NCI-H2196 (cell line): Measurements from ENCODE around the gene FAM20A.
"Not testable (repeated sequence)": the region's sequence is repeated elsewhere in the genome, so short reads cannot be mapped to it uniquely, and the experiment has no call there.

Source experiments
- DNase-seq: peaks from one replicate; lab custom pipeline; 2025; ENCODE audit not compliant: unreplicated experiment; lab: John Stamatoyannopoulos, UW

Gene FAM20A

DNA sequence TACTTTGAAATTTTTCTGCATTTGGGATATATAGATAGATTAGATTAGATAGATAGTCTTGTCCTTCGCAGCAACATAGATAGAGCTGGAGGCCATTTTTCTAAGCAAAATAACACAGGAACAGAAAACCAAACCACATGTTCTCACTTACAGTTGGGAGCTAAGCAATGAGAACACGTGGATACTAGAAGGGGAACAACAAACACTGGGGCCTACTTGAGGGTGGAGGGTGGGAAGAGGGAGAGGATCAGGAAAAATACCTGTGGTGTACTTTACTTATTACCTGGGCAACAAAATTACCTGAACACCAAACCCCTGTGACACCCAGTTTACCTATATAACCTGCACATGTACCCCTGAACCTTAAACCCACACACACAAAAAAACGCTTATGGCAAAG, 74.6 kb downstream of the FAM20A start:
- DNase-seq: no peak

DNA sequence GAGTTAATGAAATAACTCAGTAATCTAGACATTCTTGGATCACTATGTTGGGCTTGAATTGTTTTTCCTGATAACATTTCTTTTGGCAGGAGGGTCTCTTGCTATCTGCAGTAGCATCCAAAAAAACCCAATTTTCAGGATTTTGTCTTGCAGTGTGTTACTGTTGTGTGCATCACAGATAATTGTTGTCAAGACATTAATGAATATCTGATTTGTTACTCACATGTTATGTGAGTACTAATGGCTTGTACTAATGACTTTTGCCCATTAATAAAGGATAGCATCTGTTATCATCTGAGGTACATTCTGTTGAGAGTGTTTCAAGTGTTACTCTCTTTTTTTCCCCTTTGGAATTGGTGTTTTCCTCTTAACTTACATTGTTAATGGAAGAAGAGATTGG, 78.9 kb downstream of the FAM20A start:
- no peak for DNase-seq

DNA sequence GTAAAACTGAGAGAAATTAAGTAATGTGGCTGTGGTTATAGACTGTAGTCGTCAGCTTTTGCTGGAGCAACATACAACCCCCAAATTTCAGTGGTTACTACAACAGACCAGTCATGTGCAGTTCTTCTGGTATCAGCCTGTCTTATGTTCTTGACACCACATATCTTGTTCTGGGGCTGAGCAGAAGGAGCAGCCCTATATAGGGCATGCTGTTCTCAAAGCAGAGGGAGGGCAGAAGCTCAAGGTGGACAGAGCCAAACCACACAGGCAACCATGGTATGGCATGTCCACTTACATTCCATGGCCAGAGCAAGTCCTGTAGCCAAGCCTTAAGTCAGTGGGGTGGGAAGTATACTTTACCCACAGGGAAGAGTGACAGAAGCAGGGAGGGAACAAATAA, 81.3 kb downstream of the FAM20A start:
- DNase-seq: no peak

DNA sequence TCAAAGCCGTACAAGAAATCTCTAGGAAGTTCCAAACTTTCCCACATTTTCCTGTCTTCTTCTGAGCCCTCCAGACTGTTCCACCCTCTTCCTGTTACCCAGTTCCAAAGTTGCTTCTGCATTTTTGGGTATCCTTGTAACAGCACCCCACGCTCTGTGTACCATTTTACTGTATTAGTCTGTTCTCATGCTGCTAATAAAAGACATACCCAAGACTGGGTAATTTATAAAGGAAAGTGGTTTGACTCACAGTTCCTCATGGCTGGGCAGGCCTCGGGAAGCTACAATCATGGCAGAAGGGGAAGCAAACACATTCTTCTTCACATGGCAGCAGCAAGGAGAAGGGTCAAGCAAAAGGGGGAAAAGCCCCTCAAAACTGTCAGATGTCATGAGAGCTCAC, 82.1 kb downstream of the FAM20A start:
- DNase-seq: not testable (repeated sequence)

DNA sequence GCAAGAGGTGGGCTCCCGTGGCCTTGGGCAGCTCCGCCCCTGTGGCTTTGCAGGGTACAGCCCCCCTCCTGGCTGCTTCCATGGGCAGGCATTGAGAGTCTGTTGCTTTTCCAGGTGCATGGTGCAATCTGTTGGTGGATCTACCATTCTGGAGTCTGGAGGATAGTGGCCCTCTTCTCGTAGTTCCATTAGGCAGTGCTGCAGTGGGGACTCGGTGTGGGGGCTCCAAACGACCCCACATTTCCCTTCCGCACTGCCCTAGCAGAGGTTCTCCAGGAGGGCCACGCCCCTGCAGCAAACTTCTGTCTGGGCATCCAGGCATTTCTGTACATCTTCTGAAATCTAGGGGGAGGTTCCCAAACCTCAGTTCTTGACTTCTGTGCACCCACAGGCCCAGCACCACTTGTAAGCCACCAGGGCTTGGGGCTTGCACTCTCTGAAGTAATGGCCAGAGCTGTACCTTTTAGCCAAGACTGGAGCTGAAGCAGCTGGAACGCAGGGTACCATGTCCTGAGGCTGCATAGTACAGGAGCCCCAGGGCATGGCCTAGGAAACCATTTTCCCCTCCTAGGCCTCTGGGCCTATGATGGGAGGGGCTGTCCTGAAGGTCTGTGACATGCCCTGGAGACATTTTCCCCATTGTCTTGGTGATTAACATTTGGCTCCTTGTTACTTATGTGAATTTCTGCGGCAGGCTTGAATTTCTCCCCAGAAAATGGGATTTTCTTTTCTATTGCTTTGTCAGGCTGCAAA, 82.9 kb downstream of the FAM20A start:
- no peak for DNase-seq

DNA sequence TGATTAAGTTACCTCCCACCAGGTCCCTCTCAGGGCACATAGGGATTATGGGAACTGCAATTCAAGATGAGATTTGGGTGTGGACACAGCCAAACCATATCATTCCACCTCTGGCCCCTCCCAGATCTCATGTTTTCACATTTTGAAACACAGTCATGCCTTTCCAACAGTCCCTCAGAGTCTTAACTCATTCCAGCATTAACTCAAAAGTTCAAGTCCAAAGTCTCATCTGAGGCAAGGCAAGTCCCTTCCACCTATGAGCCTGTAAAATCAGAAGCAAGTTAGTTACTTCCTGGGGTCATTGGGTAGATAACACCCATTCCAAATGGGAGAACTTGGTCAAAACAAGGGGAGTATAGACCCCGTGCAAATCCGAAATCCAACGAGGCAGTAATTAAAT, 83.6 kb downstream of the FAM20A start:
- not testable (repeated sequence) for DNase-seq

DNA sequence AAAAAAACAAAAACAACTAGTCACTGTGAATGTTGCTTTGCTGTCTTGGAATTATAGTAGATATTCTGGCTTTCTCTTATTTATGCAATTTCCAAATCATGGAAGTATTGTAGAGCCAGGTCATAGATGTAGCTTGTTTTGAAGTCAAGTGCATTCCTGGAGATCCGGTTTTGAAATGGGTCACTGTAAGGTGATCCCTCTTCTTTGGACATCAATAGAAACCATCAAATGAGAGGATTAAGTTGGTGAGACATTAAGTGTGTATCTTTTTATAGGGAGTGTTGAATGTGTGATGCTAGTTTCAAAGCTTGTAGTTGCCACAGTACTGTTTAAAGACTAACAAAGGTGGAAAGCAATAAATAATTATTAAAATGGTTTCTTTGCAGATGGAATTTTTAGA, 84.4 kb downstream of the FAM20A start:
- no peak for DNase-seq

DNA sequence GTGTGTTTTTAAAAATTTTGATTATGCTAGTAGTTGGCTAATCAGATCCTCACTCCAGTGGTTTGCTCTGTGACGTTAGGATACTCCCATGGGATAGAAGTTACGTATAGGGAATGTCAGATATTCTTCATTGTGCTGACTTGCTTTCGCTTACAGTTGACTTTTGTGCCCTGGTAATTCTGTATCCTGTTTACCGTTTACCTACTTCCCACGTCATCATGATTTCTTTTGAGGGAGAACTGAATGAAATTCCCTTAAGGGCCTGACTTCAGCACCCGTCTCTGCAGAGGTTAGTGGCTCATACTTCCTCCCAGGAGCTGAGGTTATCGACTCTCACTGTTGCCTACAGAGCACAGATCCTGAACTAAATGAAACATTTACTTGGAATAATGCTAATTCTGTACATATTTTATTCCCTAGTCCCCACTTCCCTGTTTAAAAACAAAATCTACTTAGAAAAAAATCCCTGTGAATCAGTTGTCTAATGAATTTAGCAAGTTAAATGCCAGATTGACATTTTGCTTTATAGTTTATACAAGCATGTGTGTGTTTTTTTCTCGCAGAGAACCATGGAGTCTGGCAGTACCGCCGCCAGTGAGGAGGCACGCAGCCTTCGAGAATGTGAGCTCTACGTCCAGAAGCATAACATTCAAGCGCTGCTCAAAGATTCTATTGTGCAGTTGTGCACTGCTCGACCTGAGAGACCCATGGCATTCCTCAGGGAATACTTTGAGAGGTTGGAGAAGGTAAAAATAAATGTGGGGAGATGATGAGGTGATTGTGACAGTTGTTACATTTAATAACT, 86.1 kb downstream of the FAM20A start:
- no peak for DNase-seq

DNA sequence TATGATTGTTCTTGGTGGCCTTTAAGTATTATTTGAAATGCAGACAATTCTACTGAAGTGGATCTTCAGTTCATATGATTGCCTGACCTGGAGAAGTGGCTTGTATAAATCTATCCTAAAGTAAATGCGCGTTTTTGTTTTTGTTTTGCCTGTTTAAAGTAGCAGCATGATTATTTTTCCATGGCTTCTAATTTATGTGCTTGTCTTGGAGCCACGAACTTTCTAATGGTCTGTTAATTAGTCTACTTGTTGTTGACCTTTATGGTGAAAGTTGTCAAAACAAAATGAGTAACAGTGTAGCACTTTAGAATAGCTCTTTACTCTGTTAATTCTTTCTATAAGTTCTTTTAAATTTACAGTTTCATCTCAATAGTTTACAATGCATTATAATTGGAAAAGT, 87.2 kb downstream of the FAM20A start:
- no peak for DNase-seq

DNA sequence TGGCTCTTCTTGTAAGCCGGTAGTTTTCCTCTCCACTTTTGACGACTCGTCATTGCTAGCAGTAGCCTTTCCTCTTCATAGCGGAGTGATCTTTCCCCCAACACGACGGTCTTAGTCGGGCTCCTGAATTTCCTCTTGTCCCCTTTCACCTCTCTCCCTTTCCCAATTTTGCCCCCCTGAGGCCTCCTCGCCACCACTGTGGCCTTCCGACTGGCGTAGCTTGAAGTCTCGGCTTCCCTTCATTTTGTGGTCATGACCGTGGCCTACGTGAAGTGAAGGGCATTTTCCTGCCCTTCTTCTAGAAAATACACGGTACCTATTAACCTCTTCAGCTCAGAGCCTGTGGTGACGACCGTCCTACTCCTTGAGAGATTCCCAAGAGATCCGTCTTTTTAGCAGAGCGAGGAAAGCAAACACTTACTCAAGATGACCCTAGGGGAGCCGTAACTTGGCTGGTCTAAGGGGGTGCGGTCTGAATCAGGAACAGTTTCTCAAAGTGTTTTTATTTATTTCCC, 88.2 kb downstream of the FAM20A start:
- no peak for DNase-seq

DNA sequence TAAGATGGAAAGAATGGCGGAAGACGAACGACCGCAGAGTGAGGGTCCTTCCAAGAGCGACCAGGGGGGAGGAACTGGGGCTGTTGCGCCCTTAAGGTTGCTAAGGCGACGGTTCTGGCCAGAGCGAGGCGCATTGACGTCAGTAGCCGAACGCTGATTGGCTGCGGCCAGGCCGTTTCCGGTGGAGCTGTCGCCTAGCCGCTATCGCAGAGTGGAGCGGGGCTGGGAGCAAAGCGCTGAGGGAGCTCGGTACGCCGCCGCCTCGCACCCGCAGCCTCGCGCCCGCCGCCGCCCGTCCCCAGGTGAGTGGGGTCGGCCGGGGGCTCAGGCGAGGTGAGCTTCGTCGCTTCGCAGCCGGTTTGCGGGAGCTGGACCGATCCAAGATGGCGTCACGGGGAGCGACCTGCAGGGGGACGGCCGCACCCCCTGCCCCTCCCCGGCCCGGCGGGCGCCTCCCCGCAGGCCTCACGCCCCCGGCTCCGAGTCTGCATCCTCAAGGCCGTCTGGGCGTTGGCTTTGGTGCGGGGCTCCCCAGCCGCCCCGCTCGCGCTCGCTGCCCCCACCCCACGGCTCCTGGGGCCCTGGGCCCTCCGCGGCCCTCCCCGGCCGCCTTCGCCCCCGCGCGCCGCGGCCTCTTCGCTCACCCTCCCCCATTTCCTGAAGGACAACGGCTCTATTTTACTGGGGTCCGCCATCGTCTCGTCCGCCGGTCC, 88.8 kb downstream of the FAM20A start, which contains the start of gene PRKAR1A:
PRKAR1A (plus strand) TSS at position 184 of the 713 bp plus-strand sequence. CDS start 2,970 bp downstream, outside the sequence.
- DNase-seq: peak; percentile 97

DNA sequence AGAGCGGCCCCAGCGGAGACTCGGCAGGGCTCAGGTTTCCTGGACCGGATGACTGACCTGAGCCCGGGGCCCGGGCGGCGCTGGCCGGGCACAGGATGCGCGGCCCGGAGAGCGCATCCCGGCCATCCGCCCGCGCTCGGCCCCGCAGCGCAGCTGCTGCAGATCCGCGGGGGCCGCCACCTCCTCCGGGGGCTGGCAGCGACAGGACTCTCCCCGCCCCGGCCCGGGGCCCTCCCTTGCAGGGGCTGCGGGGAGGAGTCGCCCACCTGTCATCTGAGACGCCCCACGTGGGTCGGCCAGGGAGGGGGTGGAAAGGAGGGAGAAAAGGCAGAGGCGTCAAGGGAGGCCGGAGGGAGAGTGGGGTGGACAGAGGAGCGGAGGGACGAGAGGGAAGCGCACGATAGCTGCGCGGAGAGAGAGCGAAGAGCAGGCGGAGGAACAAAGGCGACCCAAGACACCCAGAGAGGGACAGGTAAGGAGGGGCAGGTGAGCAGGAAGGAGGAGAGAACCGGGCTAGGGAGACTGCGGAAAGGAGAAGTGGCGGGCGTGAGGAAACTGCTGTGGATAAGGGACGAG, 89.4 kb downstream of the FAM20A start:
- DNase-seq: peak; percentile 82

DNA sequence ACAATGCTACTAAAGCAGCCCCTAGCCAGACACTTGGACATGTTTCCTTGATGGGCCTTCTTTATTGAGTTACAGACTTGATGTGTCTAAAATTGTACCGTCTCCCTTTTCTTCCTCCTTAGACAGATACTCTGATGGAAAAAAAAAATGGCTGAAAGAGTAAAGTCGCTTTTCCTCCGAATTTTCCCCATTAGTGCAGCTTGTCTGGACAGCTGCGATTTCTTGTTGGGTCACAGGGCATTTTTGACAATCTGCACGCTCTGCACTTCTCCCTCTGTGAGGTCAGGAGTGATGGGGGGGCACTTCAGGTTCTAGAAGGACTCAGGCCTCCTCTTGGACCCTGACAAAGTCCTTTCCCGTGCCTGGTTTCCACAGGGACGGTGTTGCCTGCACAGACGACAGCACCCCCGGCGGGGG, 89.9 kb downstream of the FAM20A start:
- DNase-seq: no peak

DNA sequence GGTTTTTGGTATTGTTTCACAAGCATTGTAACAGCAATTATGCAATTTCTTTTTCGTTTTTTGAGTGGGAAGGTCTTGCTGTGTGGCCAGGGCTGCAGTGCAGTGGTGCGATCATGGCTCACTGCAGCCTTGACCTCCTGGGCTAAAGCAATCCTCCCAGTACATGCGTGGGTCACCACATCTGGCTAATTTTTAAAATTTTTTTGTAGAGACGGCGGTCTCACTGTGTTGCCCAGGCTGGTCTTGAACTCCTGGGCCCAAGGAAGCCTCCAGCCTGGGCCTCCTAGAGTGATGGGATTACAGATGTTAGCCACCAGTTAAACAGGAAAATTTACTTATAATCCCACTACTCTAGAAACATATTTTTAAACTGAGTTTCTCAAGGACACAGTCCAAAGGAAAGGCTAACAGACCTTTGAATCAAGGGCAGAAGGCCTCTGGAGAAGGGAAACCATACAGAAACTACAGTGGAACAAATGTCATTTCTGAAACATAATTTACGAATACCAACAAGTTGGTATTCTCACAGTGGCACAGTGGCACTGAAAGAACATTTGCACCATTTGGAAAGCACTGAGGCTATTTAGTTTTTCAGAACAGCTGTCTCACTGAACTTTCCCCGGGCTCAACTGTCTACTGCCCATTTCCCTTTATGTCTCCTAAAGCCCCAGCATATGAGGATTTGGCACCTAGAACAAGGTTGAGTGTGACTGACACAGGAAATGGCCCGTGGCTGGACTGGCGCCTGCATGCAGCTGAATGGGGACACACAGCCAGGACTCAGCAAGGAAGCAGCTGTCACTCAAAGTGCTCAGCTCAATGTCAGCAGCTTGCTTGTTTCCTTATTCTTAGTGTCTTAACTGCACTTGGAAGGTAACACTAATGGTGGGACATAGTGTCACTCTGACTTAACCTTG, 91.8 kb downstream of the FAM20A start:
- DNase-seq: peak; percentile 80

DNA sequence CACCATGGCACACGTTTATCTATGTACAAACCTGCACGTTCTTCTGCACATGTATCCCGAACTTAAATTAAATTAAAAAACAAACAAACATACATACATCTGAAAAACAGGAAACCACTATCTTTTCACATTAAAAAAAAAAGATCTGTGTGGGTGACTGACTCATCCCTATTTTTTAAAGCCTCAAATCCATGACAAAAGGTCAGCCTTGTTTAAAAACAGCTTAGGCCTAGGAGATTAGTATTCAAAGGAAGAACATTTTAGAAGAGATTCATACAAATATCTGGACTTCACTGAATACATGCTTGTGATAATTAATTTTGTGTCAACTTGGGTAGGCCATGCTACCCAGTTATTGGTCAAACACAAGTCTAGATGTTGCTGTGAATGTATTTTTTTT, 93.6 kb downstream of the FAM20A start:
- no peak for DNase-seq

DNA sequence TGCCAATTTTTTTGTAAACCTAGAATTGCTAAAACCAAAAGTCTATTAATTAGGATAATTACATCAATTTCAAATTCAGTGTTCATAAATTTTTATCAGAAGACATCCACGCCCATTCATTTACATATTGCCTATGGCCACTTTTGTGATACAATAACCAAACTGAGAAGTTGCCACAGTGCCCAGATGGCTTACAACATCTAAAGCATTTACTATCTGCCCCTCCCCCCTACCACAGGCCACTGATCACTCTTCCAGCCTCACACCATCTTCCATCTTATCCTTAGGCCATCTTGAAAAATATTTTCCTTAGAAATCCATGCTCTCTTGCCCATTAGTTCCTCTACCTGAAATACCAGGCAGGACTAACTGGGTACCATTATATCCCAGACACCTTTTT, 95.2 kb downstream of the FAM20A start:
- no peak for DNase-seq

DNA sequence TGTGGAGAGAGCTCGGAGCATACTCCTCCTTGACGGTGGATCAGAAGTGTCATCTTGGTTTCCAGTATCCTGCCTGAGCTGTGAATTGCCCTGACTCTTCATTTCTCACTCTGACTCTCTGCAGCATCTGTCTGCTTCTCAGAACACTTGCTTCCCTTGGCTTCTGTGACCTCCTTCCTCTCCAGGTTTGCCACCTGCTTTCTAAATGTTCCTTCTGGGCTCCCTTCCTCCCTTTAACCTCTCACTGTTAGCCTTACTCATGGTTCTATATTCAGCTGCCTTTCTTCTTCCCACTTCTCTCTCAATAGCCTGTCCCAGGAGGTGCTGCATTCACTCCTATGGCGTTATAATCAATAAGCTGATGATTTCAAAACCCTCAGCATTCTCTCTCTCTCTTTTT, 100.1 kb downstream of the FAM20A start:
- DNase-seq: no peak

DNA sequence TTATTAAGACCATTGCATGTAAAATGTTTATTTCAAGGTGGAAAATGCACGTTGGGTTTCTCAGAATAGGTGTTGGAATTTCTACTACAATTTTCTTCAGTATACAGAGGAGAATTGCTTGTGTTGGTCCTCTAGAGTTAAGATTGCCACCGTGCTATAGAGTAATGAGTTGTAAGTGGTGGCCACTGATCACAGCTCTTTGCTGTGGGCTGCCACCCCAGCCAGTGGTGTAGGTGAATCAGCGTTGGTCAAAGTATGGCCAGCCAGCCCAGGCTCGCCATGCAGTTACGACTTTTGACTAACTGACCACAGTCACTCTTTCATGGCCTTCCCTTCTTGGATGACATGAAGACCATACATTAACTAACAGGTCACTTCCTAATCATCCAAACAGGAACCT, 101.6 kb downstream of the FAM20A start:
- no peak for DNase-seq

DNA sequence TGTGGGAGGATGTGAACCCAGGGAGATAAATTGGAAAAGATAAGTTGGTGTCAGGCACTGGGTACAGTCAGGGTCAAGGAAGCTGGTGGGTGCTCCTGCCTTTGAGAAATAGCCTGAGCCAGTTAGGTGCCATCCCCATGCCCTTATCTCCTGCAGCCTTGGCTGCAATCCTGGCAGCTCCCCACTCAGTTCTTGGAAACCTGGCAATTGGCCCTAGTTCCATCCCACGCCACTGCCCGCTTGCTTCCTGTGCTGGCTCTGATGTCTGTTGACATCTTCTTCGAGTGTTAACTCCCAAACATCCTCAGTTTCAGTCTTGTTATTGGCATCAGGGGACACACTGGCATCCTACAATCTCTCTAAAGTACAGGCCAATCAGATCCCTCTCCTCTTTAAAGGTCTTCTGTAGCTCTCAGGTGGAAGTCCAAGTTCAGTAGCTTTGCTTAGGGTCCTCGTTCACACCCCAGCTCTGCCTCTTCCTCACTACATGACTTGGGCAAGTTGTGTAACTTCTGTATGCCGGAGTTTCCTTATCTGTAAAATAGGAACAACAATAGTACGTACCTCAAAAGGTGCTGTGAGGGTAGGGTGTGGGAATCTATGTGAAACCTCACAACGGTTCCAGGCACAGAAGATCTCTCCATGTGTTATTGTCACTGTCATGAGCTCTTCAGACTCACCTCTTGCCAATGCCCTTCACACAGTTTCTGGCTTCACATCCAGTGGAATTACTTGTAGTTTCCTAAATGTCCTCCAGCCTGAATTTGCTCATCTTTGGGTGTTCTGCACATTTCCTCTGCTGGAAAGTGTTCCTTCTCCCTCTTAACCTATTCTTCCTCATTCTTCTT, 102.5 kb downstream of the FAM20A start:
- peak; percentile 57 for DNase-seq
